ENCODE results near the gene FGF14.

FGF14 gene

GRCh38 chr13:101795460-101795859, 606.4 kb downstream of the FGF14 start (continued):
- TF ChIP-seq HIC1 (tag by site-specific recombination; IDR thresholded peaks at IDR 0.05), result no peak

- no peak overlapping the region for H3K4me3 ChIP-seq (ENCODE audit: low read depth, low read length)
- no peaks in the 10 kb centered on the region for H3K36me3 ChIP-seq (ENCODE audit: control insufficient read depth in 2 of 2, insufficient read depth in 1 of 2, low read length in 2 of 2)
- TF ChIP-seq ZFP41 (tag by site-specific recombination; IDR thresholded peaks at IDR 0.05; ENCODE audit: borderline replicate concordance), result no peak
- POLR2A ChIA-PET, result no interaction called here
- no peaks in the 10 kb centered on the region for H3K4me1 ChIP-seq (ENCODE audit: control insufficient read depth, insufficient read depth, low read length)
- CTCF ChIA-PET, result interaction anchor here (0.7 to 0.9 kb wide), 2 partner anchors 650 to 671 kb away, joined by 3 to 4 read pairs; no protein-coding TSS in a partner anchor
- no peak overlapping the region for H3K27ac ChIP-seq (ENCODE audit: extremely low read depth, low read depth, low read length)
- H3K9me3 ChIP-seq (ENCODE audit: control insufficient read depth, insufficient read depth, low read depth, low read length), result no peaks in the 10 kb centered on the region
Observed at GRCh38 chr13:101795025-101795424, 606.8 kb downstream of the FGF14 start.

- no peak overlapping the region for H3K4me3 ChIP-seq (ENCODE audit: low read depth, low read length)
- POLR2A ChIA-PET, result no interaction called here
- H3K9me3 ChIP-seq (ENCODE audit: control insufficient read depth, insufficient read depth, low read depth, low read length), result no peaks in the 10 kb centered on the region
- CTCF ChIA-PET, result no interaction called here
- H3K36me3 ChIP-seq (ENCODE audit: control insufficient read depth in 2 of 2, insufficient read depth in 1 of 2, low read length in 2 of 2), result no peaks in the 10 kb centered on the region
- no peak overlapping the region for H3K27ac ChIP-seq (ENCODE audit: extremely low read depth, low read depth, low read length)
- H3K4me1 ChIP-seq (ENCODE audit: control insufficient read depth, insufficient read depth, low read length), result no peaks in the 10 kb centered on the region
- TF ChIP-seq ZBTB20 (tag by site-specific recombination; IDR thresholded peaks at IDR 0.05) (no peak), KLF9 (tag by site-specific recombination; IDR thresholded peaks at IDR 0.05; ENCODE audit: low read depth) (no peak), GLI4 (tag by site-specific recombination; IDR thresholded peaks at IDR 0.05) (no peak), ZNF561 (tag by site-specific recombination; IDR thresholded peaks at IDR 0.05; ENCODE audit: borderline replicate concordance) (no peak), ZNF596 (tag by site-specific recombination; IDR thresholded peaks at IDR 0.05) (no peak)
Observed at GRCh38 chr13:101792189-101792588, 609.7 kb downstream of the FGF14 start.

- Histone ChIP-seq H3K9me3 (ENCODE audit: control insufficient read depth, insufficient read depth, low read depth, low read length) (no peaks in the 10 kb centered on the region), H3K36me3 (ENCODE audit: control insufficient read depth in 2 of 2, insufficient read depth in 1 of 2, low read length in 2 of 2) (no peaks in the 10 kb centered on the region), H3K4me3 (ENCODE audit: low read depth, low read length) (no peak overlapping the region), H3K4me1 (ENCODE audit: control insufficient read depth, insufficient read depth, low read length) (no peaks in the 10 kb centered on the region), H3K27ac (ENCODE audit: extremely low read depth, low read depth, low read length) (no peak overlapping the region)
- POLR2A ChIA-PET, result no interaction called here
- CTCF ChIA-PET, result interaction anchor here (0.6 to 3.4 kb wide), 6 partner anchors 132 to 770 kb away, joined by 3 to 29 read pairs (median 5); no protein-coding TSS in a partner anchor
- TF ChIP-seq GLI2 (tag by site-specific recombination; IDR thresholded peaks at IDR 0.05; ENCODE audit: borderline replicate concordance, low read depth), result no peak
- no peak for TF ChIP-seq ZNF169 (tag by site-specific recombination; IDR thresholded peaks at IDR 0.05)
- TF ChIP-seq ZNF645 (tag by site-specific recombination; IDR thresholded peaks at IDR 0.05), result no peak
- no peak for TF ChIP-seq ZNF473 (tag by site-specific recombination; IDR thresholded peaks at IDR 0.05)
- TF ChIP-seq PRDM6 (tag by site-specific recombination; IDR thresholded peaks at IDR 0.05), result no peak
- no peak for TF ChIP-seq PRDM10 (tag by site-specific recombination; IDR thresholded peaks at IDR 0.05)
- no peak for TF ChIP-seq ZNF433 (tag by site-specific recombination; IDR thresholded peaks at IDR 0.05; ENCODE audit: low read depth)
- TF ChIP-seq ZNF560 (tag by site-specific recombination; IDR thresholded peaks at IDR 0.05; ENCODE audit: borderline replicate concordance), result no peak
- no peak for TF ChIP-seq ZNF626 (tag by site-specific recombination; IDR thresholded peaks at IDR 0.05)
- TF ChIP-seq ZNF514 (tag by site-specific recombination; IDR thresholded peaks at IDR 0.05), result no peak
- TF ChIP-seq ZNF175 (tag by site-specific recombination; IDR thresholded peaks at IDR 0.05), result no peak
Observed at GRCh38 chr13:101785858-101786257, 616.0 kb downstream of the FGF14 start.
